Keratinocyte (primary cell): ENCODE measurements around the gene UBASH3B. TPM values are rescaled to one million over a fixed set of nuclear protein-coding genes. Genes with fewer than 3 reads are reported as not detected.

Experiments
- DNase-seq: peaks from one replicate; pipeline ENCODE4 v3.0.0-alpha.2; 2011; ENCODE audit warnings: low read depth, missing footprints, low spot score
- FAIRE-seq: peaks from 2 replicates; lab custom pipeline; 2011; peaks lifted over from hg19 to GRCh38; lab: Jason Lieb, UNC
- H2AFZ ChIP-seq: 2 replicates; pipeline ENCODE4 v1.6.0; 2012; ENCODE audit warnings: low read length, control low read depth, inconsistent platforms; ENCODE audit not compliant: control insufficient read depth
- H3K27ac ChIP-seq: 2 replicates; pipeline ENCODE4 v1.5.1; 2011; ENCODE audit warnings: low read length; ENCODE audit not compliant: control insufficient read depth, insufficient read depth
- H3K27me3 ChIP-seq: 3 replicates; pipeline ENCODE4 v1.6.0; 2011; ENCODE audit warnings: low read length; ENCODE audit not compliant: control insufficient read depth, insufficient read depth; ENCODE audit errors: extremely low read depth
- H3K36me3 ChIP-seq, 2 experiments: 2 replicates in 1 of 2; 3 replicates in 1 of 2; pipeline ENCODE4 v1.5.1; 2011; ENCODE audit warnings: low read length in 2 of 2, mild to moderate bottlenecking in 1 of 2; ENCODE audit not compliant: control insufficient read depth in 2 of 2, insufficient read depth in 2 of 2; ENCODE audit errors: extremely low read depth in 1 of 2
- H3K4me1 ChIP-seq: 3 replicates; pipeline ENCODE4 v1.5.1; 2011; ENCODE audit warnings: low read length; ENCODE audit not compliant: control insufficient read depth, insufficient read depth; ENCODE audit errors: extremely low read depth
- H3K4me2 ChIP-seq: 3 replicates; pipeline ENCODE4 v1.6.0; 2011; ENCODE audit warnings: low read depth, low read length; ENCODE audit not compliant: control insufficient read depth, insufficient read depth; ENCODE audit errors: extremely low read depth
- H3K4me3 ChIP-seq, 3 experiments: fragments of 200-600 bp in 1 of 3; sonication (generic) in 1 of 3; 2 replicates in 2 of 3; 3 replicates in 1 of 3; pipeline ENCODE4 v1.5.1; 2011 to 2016; ENCODE audit warnings: low read length in 3 of 3, mild to moderate bottlenecking in 3 of 3, control low read depth in 2 of 3, inconsistent platforms in 1 of 3, low read depth in 1 of 3, mixed read lengths in 1 of 3, mixed run types in 1 of 3, moderate library complexity in 1 of 3; ENCODE audit not compliant: control insufficient read depth in 2 of 3, insufficient read depth in 2 of 3; ENCODE audit errors: extremely low read depth in 1 of 3
- H3K79me2 ChIP-seq: 2 replicates; pipeline ENCODE4 v1.6.0; 2012; ENCODE audit warnings: low read length; ENCODE audit not compliant: control insufficient read depth, insufficient read depth
- H3K9ac ChIP-seq: 3 replicates; pipeline ENCODE4 v1.6.0; 2011; ENCODE audit warnings: low read length; ENCODE audit not compliant: control insufficient read depth, insufficient read depth; ENCODE audit errors: extremely low read depth
- H3K9me1 ChIP-seq: 3 replicates; pipeline ENCODE4 v1.6.0; 2011; ENCODE audit warnings: low read length; ENCODE audit not compliant: control insufficient read depth, insufficient read depth; ENCODE audit errors: extremely low read depth
- H3K9me3 ChIP-seq: 2 replicates; pipeline ENCODE4 v1.5.1; 2012; ENCODE audit warnings: low read depth, low read length; ENCODE audit not compliant: control insufficient read depth
- H4K20me1 ChIP-seq: 3 replicates; pipeline ENCODE4 v1.6.0; 2011; ENCODE audit warnings: low read length; ENCODE audit not compliant: control insufficient read depth, insufficient read depth; ENCODE audit errors: extremely low read depth
- EZH2 ChIP-seq: IDR thresholded peaks from one replicate; pipeline ENCODE4 v1.6.1; 2012; ENCODE audit warnings: inconsistent platforms, mild to moderate bottlenecking, low read length, moderate library complexity
- dilution Hi-C: fragments of 300-500 bp; cut with MboI; formaldehyde crosslinking; loops from one replicate; pipeline ENCODE4 v1.7.0; 2020; ENCODE audit warnings: low sequenced_read_pairs; ENCODE audit not compliant: extremely low pct_ligation_motif_present
- polyA plus RNA-seq, 5 experiments: library from polyadenylated mRNA; depleted of rRNA in 3 of 5; stranded (reverse) in 3 of 5; stranded (forward) in 1 of 5; unstranded in 1 of 5; fragments of >200 nt; gene quantifications; 1 replicate in 1 of 5; 2 replicates in 3 of 5; 3 replicates in 1 of 5; pipeline versions ENCODE4 v1.2.1 to v1.2.3, GENCODE V29; 2011 to 2012; ENCODE audit warnings: missing spikeins in 2 of 5, low read depth in 1 of 5, low replicate concordance in 1 of 5
- TF ChIP-seq, protein P1 (sequence below), 3 experiments: IDR thresholded peaks in 1 of 3; conservative IDR thresholded peaks in 1 of 3; optimal IDR thresholded peaks in 1 of 3; 2 replicates in 2 of 3; 3 replicates in 1 of 3; pipeline versions ENCODE3 to v1.5.1; 2011; ENCODE audit warnings: low read length in 3 of 3, mild to moderate bottlenecking in 3 of 3, moderate library complexity in 2 of 3, control low read depth in 1 of 3, inconsistent platforms in 1 of 3; ENCODE audit not compliant: insufficient read depth in 2 of 3; ENCODE audit errors: extremely low read depth in 1 of 3

UBASH3B gene
- polyA plus RNA-seq, 1 donor (not counting 4 experiments of a cell fraction or from before 2014, with no cell fraction given), result 25.0 TPM

DNA sequence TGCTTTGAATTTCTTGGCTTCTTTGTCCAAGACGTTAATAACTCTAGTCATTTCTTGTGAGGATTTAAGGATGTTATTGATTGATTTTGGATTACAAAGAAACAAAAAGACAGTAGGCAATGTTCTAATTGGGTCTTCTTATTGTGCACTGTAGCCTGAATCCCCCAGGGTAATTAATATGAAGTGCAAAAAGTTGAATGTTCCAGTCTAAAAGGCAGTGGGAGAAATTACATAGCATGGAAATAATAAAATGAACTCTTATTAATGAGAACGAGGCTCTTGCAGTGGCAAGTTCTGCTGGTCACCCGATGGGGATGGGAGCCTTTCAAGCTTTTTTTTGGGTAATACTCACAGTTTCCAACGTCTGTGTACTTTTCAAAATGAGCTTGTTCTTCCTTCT is 45.6 kb downstream of the UBASH3B start:
- Histone ChIP-seq H3K9ac (no peak overlapping the region), H3K4me2 (no peak overlapping the region), H3K36me3 (peaks cover 1 to 2% of the 10 kb centered on the region in 2 experiments), H3K4me3 (no peak overlapping the region), H3K9me3 (no peaks in the 10 kb centered on the region), H3K27me3 (no peaks in the 10 kb centered on the region), H3K4me1 (peaks cover 21% of the 10 kb centered on the region), H4K20me1 (no peaks in the 10 kb centered on the region), H2AFZ (no peak overlapping the region), H3K27ac (no peak overlapping the region), H3K79me2 (peaks cover 48% of the 10 kb centered on the region), H3K9me1 (peaks cover 5% of the 10 kb centered on the region)
- dilution Hi-C loops, result no loop called here
- no peak for FAIRE-seq
- DNase-seq, result no peak
- TF ChIP-seq EZH2, result no peak
- TF ChIP-seq, protein P1, sequence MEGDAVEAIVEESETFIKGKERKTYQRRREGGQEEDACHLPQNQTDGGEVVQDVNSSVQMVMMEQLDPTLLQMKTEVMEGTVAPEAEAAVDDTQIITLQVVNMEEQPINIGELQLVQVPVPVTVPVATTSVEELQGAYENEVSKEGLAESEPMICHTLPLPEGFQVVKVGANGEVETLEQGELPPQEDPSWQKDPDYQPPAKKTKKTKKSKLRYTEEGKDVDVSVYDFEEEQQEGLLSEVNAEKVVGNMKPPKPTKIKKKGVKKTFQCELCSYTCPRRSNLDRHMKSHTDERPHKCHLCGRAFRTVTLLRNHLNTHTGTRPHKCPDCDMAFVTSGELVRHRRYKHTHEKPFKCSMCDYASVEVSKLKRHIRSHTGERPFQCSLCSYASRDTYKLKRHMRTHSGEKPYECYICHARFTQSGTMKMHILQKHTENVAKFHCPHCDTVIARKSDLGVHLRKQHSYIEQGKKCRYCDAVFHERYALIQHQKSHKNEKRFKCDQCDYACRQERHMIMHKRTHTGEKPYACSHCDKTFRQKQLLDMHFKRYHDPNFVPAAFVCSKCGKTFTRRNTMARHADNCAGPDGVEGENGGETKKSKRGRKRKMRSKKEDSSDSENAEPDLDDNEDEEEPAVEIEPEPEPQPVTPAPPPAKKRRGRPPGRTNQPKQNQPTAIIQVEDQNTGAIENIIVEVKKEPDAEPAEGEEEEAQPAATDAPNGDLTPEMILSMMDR (optimal IDR thresholded peaks at IDR 0.05 in 1 of 3, IDR thresholded peaks at IDR 0.05 in 1 of 3, conservative IDR thresholded peaks at IDR 0.05 in 1 of 3; ENCODE audit: extremely low read depth in 1 of 3, insufficient read depth in 2 of 3, low read length in 3 of 3), result no peak

GRCh38 chr11:122703541-122704272 is 48.2 kb downstream of the UBASH3B start:
- no peaks in the 10 kb centered on the region for H3K9me3 ChIP-seq
- H3K9ac ChIP-seq, result no peak overlapping the region
- DNase-seq (no peak), FAIRE-seq (no peak)
- no peak for TF ChIP-seq EZH2
- TF ChIP-seq, protein P1 (optimal IDR thresholded peaks at IDR 0.05 in 1 of 3, IDR thresholded peaks at IDR 0.05 in 1 of 3, conservative IDR thresholded peaks at IDR 0.05 in 1 of 3; ENCODE audit: extremely low read depth in 1 of 3, insufficient read depth in 2 of 3, low read length in 3 of 3), result no peak
- H3K36me3 ChIP-seq, result peaks cover 1 to 2% of the 10 kb centered on the region in 2 experiments
- H3K9me1 ChIP-seq, result peaks cover 3% of the 10 kb centered on the region
- dilution Hi-C loops, result no loop called here
- H3K4me2 ChIP-seq, result no peak overlapping the region
- H3K27me3 ChIP-seq, result no peaks in the 10 kb centered on the region
- H3K4me1 ChIP-seq, result peaks cover 19% of the 10 kb centered on the region
- H4K20me1 ChIP-seq, result no peaks in the 10 kb centered on the region
- no peak overlapping the region for H3K4me3 ChIP-seq
- peaks cover 50% of the 10 kb centered on the region for H3K79me2 ChIP-seq
- no peak overlapping the region for H3K27ac ChIP-seq
- no peak overlapping the region for H2AFZ ChIP-seq
